Neural crest cell (in vitro differentiated cells): Measurements from ENCODE around the gene TPRG1. TPM values are rescaled to one million over a fixed set of nuclear protein-coding genes. Genes with fewer than 3 reads are reported as not detected.

Experiments
- DNase-seq: peaks from one replicate; pipeline ENCODE4 v3.0.0; 2021; ENCODE audit warnings: low read depth, mixed read lengths, low spot score
- H3K27ac Mint-ChIP-seq: one replicate; pipeline ENCODE4 v1.8.0; 2021; ENCODE audit warnings: mild to moderate bottlenecking, mixed read lengths; ENCODE audit not compliant: unreplicated experiment
- H3K27me3 Mint-ChIP-seq: 2 replicates; pipeline ENCODE4 v1.8.0; 2021; ENCODE audit warnings: low read depth, mild to moderate bottlenecking, mixed read lengths
- H3K36me3 Mint-ChIP-seq: 2 replicates; pipeline ENCODE4 v1.8.0; 2021; ENCODE audit warnings: low read depth, mild to moderate bottlenecking, mixed read lengths
- H3K4me1 Mint-ChIP-seq: 2 replicates; pipeline ENCODE4 v1.8.0; 2021; ENCODE audit warnings: mixed read lengths
- H3K4me3 Mint-ChIP-seq: one replicate; pipeline ENCODE4 v1.8.0; 2021; ENCODE audit warnings: mild to moderate bottlenecking, mixed read lengths
- H3K9me3 Mint-ChIP-seq: 2 replicates; pipeline ENCODE4 v1.8.0; 2021; ENCODE audit warnings: mixed read lengths
- CTCF ChIP-seq: fragments of 200-600 bp; sonication (generic); conservative IDR thresholded peaks from 2 replicates; pipeline ENCODE4 v1.5.0; 2021; ENCODE audit warnings: antibody characterized with exemption, mild to moderate bottlenecking
- total RNA-seq: library from RNA; stranded (reverse); gene quantifications from 2 replicates; pipeline ENCODE4 v1.2.1, GENCODE V29; 2021

TPRG1 gene
- total RNA-seq, 1 donor from 2014 or later, result 0.91 TPM

GRCh38 chr3:189365609-189366564 is 194.1 kb downstream of the TPRG1 start:
- Mint-ChIP-seq H3K9me3 (no peaks in the 10 kb centered on the region), H3K36me3 (no peaks in the 10 kb centered on the region), H3K4me3 (no peak overlapping the region), H3K4me1 (no peaks in the 10 kb centered on the region), H3K27me3 (no peaks in the 10 kb centered on the region), H3K27ac (no peak overlapping the region)
- DNase-seq, result no peak
- TF ChIP-seq CTCF, result no peak

DNA sequence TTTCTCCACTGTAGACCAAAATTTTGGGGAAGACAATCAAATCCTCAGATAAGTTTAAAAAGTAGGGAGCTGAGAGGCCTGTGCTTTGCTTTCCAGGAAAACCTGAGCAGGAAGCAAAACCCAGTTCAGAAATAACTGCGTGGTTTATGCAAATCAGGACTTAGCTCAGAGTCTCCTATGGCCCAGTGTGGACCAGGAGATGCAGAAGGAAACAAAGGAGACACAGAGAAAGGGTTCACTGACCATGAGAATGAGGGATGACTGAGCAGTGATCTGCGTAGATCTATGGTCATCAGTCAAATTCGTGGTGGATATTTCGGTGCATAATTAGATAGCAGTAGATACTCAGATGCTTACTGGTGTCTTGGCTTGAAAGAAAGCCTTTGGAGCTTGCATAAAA is 196.6 kb downstream of the TPRG1 start:
- Mint-ChIP-seq H3K27me3 (no peaks in the 10 kb centered on the region), H3K36me3 (no peaks in the 10 kb centered on the region), H3K4me3 (no peak overlapping the region), H3K27ac (no peak overlapping the region), H3K9me3 (no peaks in the 10 kb centered on the region), H3K4me1 (no peaks in the 10 kb centered on the region)
- no peak for DNase-seq
- TF ChIP-seq CTCF, result no peak

DNA sequence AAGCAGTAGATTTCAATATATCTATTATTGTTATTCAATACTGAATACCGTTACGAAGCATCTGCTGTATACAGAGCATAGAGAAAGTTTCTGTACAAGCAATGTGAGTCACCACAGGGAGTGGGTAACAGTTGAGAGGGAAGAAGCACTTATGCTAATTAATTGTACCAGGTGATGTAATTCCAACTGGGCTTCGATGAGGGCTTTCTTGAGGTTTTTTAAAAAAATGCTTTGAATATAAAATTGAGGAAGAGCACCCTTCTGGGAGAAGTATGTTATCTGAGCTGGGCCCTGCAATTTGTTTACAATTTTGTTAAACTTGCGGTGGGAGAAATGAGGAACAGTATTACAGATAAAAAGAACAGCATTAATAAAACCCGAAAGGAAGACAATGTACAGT is 197.9 kb downstream of the TPRG1 start:
- Mint-ChIP-seq H3K4me3 (no peak overlapping the region), H3K27me3 (no peaks in the 10 kb centered on the region), H3K9me3 (no peaks in the 10 kb centered on the region), H3K4me1 (no peaks in the 10 kb centered on the region), H3K36me3 (no peaks in the 10 kb centered on the region), H3K27ac (no peak overlapping the region)
- DNase-seq, result no peak
- TF ChIP-seq CTCF, result no peak

- Mint-ChIP-seq H3K27me3 (no peaks in the 10 kb centered on the region), H3K4me1 (no peaks in the 10 kb centered on the region), H3K4me3 (no peak overlapping the region), H3K36me3 (no peaks in the 10 kb centered on the region), H3K9me3 (peaks cover 1% of the 10 kb centered on the region), H3K27ac (no peak overlapping the region)
- no peak for DNase-seq
- no peak for TF ChIP-seq CTCF
Measured at GRCh38 chr3:189372243-189372642, 200.5 kb downstream of the TPRG1 start.
